Measurements from ENCODE around the gene DUS2. TPM values are rescaled to one million over a fixed set of nuclear protein-coding genes. Genes with fewer than 3 reads are reported as not detected.

The DUS2 gene
- total and polyA plus RNA-seq, 9 of the 15 experiments (the other 6 are each of a cell fraction or from before 2014, with no cell fraction given), result 5.8 to 22.5 (median 20.6) TPM

- TF ChIP-seq CC2D1A (IDR thresholded peaks at IDR 0.05) (0 out of 2 replicates have a peak, but pooled peaks have one; percentile 49), HES1 (IDR thresholded peaks at IDR 0.05; ENCODE audit: low read depth) (no peak), SMAD2 (IDR thresholded peaks at IDR 0.05; ENCODE audit: low read depth, low read length) (no peak), STAG1 (CRISPR knock-in tag; IDR thresholded peaks at IDR 0.05; ENCODE audit: borderline replicate concordance) (no peak), FOXM1 (IDR thresholded peaks at IDR 0.05; ENCODE audit: low read depth) (no peak), FOXM1 (CRISPR knock-in tag; IDR thresholded peaks at IDR 0.05; ENCODE audit: low read depth) (no peak), MYBL2 (IDR thresholded peaks at IDR 0.05; ENCODE audit: low read depth) (no peak), MYBL2 (CRISPR knock-in tag; IDR thresholded peaks at IDR 0.05; ENCODE audit: borderline replicate concordance) (no peak), ETS2 (tag; IDR thresholded peaks at IDR 0.05; ENCODE audit: borderline replicate concordance, poor library complexity, severe bottlenecking) (no peak), POLR3G (IDR thresholded peaks at IDR 0.05; ENCODE audit: extremely low read depth, insufficient read length, insufficient replicate concordance) (no peak), E2F4 (CRISPR knock-in tag; IDR thresholded peaks at IDR 0.05; ENCODE audit: low read depth) (no peak), DPF2 (IDR thresholded peaks at IDR 0.05) (0 out of 2 replicates have a peak, but pooled peaks have one; percentile 24), ZNF436 (CRISPR knock-in tag; IDR thresholded peaks at IDR 0.05) (no peak), ESRRB (CRISPR knock-in tag; IDR thresholded peaks at IDR 0.05; ENCODE audit: borderline replicate concordance) (no peak), DNMT1 (IDR thresholded peaks at IDR 0.05) (no peak), ZNF408 (CRISPR knock-in tag; IDR thresholded peaks at IDR 0.05; ENCODE audit: low read depth) (no peak), LARP7 (IDR thresholded peaks at IDR 0.05) (no peak), NKRF (IDR thresholded peaks at IDR 0.05; ENCODE audit: borderline replicate concordance) (no peak), RAD21 (CRISPR knock-in tag; conservative IDR thresholded peaks at IDR 0.05 in 1 of 2, IDR thresholded peaks at IDR 0.05 in 1 of 2) (peak; percentile 50 to 68; a peak in 3 of 4 replicates), SMAD4 (CRISPR knock-in tag; conservative IDR thresholded peaks at IDR 0.05) (no peak), SIRT6 (IDR thresholded peaks at IDR 0.05; ENCODE audit: low read depth, low read length) (no peak), ZFX (CRISPR knock-in tag; IDR thresholded peaks at IDR 0.05) (peak; percentile 55), NFIC (IDR thresholded peaks at IDR 0.05) (0 out of 2 replicates have a peak, but pooled peaks have one; percentile 9), FOSL1 (tag; conservative IDR thresholded peaks at IDR 0.05) (0 out of 2 replicates have a peak, but pooled peaks have one; percentile 43)
Measured at GRCh38 chr16:68093816-68094613, 70.9 kb downstream of the DUS2 start (continued).
